HCT116 (cell line): ENCODE measurements around the gene GORASP1.

Source experiments
- CEBPB ChIP-seq: IDR thresholded peaks from 2 replicates; pipeline ENCODE4 v1.6.1; 2012; ENCODE audit warnings: low read depth
- POLR2A ChIP-seq: IDR thresholded peaks from 2 replicates; pipeline ENCODE4 v1.7.0; 2011; ENCODE audit warnings: borderline replicate concordance; ENCODE audit not compliant: insufficient read depth, insufficient read length; ENCODE audit errors: extremely low read depth
- POLR2AphosphoS5 ChIP-seq: IDR thresholded peaks from 2 replicates; pipeline ENCODE4 v1.6.1; 2011; ENCODE audit warnings: mild to moderate bottlenecking, low read depth, low read length, moderate library complexity
- RAD21 ChIP-seq: IDR thresholded peaks from 2 replicates; pipeline ENCODE4 v1.6.1; 2012; ENCODE audit warnings: low read depth, mild to moderate bottlenecking
- TCF7L2 ChIP-seq: IDR thresholded peaks from 2 replicates; pipeline ENCODE4 v1.7.0; 2011; ENCODE audit warnings: borderline replicate concordance, inconsistent platforms; ENCODE audit not compliant: insufficient read depth, insufficient read length; ENCODE audit errors: extremely low read depth
- TF ChIP-seq, protein P1 (sequence below), 3 experiments: fragments of 200-600 bp in 1 of 3; sonication (generic) in 1 of 3; IDR thresholded peaks in 2 of 3; conservative IDR thresholded peaks in 1 of 3; 2 replicates each; pipeline ENCODE4 v1.5.1; 2012 to 2017; ENCODE audit warnings: low read depth in 2 of 3, low read length in 2 of 3, antibody characterized with exemption in 1 of 3, borderline replicate concordance in 1 of 3, control low read depth in 1 of 3, mild to moderate bottlenecking in 1 of 3, mixed read lengths in 1 of 3, mixed run types in 1 of 3, moderate library complexity in 1 of 3; ENCODE audit not compliant: insufficient read depth in 1 of 3
- TF ChIP-seq, protein P2 (sequence below): IDR thresholded peaks from 2 replicates; pipeline ENCODE4 v1.6.1; 2012; ENCODE audit warnings: low read depth
- TF ChIP-seq, protein P3 (sequence below): IDR thresholded peaks from 2 replicates; pipeline ENCODE4 v1.6.1; 2012

DNA sequence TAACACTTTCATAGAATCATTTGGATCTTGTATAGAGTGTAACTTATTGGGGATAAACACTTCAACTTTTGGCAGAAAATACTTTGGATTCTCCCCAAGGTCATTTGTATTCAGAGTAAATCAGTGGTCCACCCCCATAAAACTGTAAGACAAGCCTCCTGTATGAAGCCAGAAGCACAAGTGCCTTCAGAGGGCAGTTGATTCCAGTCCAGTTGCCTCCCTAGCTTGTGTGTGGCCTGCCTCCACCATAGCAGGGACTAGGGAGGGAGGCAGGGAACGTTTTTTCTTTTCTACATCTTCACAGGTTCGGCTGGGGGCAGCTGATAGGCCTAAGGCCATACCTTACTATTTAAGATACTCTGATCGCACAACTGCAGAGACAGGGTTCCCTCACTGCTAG lies 11.6 kb downstream of the GORASP1 start:
- TF ChIP-seq POLR2A (no peak), RAD21 (no peak), POLR2AphosphoS5 (no peak), CEBPB (no peak), TCF7L2 (no peak)
- TF ChIP-seq, protein P1, sequence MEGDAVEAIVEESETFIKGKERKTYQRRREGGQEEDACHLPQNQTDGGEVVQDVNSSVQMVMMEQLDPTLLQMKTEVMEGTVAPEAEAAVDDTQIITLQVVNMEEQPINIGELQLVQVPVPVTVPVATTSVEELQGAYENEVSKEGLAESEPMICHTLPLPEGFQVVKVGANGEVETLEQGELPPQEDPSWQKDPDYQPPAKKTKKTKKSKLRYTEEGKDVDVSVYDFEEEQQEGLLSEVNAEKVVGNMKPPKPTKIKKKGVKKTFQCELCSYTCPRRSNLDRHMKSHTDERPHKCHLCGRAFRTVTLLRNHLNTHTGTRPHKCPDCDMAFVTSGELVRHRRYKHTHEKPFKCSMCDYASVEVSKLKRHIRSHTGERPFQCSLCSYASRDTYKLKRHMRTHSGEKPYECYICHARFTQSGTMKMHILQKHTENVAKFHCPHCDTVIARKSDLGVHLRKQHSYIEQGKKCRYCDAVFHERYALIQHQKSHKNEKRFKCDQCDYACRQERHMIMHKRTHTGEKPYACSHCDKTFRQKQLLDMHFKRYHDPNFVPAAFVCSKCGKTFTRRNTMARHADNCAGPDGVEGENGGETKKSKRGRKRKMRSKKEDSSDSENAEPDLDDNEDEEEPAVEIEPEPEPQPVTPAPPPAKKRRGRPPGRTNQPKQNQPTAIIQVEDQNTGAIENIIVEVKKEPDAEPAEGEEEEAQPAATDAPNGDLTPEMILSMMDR (IDR thresholded peaks at IDR 0.05 in 2 of 3, conservative IDR thresholded peaks at IDR 0.05 in 1 of 3; ENCODE audit: borderline replicate concordance in 1 of 3, insufficient read depth in 1 of 3, low read depth in 2 of 3, low read length in 2 of 3) = no peak
- TF ChIP-seq, protein P2, sequence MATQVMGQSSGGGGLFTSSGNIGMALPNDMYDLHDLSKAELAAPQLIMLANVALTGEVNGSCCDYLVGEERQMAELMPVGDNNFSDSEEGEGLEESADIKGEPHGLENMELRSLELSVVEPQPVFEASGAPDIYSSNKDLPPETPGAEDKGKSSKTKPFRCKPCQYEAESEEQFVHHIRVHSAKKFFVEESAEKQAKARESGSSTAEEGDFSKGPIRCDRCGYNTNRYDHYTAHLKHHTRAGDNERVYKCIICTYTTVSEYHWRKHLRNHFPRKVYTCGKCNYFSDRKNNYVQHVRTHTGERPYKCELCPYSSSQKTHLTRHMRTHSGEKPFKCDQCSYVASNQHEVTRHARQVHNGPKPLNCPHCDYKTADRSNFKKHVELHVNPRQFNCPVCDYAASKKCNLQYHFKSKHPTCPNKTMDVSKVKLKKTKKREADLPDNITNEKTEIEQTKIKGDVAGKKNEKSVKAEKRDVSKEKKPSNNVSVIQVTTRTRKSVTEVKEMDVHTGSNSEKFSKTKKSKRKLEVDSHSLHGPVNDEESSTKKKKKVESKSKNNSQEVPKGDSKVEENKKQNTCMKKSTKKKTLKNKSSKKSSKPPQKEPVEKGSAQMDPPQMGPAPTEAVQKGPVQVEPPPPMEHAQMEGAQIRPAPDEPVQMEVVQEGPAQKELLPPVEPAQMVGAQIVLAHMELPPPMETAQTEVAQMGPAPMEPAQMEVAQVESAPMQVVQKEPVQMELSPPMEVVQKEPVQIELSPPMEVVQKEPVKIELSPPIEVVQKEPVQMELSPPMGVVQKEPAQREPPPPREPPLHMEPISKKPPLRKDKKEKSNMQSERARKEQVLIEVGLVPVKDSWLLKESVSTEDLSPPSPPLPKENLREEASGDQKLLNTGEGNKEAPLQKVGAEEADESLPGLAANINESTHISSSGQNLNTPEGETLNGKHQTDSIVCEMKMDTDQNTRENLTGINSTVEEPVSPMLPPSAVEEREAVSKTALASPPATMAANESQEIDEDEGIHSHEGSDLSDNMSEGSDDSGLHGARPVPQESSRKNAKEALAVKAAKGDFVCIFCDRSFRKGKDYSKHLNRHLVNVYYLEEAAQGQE = no peak
- TF ChIP-seq, protein P3, sequence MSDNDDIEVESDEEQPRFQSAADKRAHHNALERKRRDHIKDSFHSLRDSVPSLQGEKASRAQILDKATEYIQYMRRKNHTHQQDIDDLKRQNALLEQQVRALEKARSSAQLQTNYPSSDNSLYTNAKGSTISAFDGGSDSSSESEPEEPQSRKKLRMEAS = no peak
